ENCODE results near the gene NHSL1. TPM values are rescaled to one million over a fixed set of nuclear protein-coding genes. Genes with fewer than 3 reads are reported as not detected.
A peak's percentile ranks its signal among the peaks of the same experiment; 100 is the strongest.

NHSL1 gene
- total and polyA plus RNA-seq, 7 donors = 0.08 to 2.3 (median 1.2) TPM

GRCh38 chr6:138543657-138544056, 44.4 kb upstream of the NHSL1 start:
- Histone ChIP-seq H3K9me3 (no peaks in the 10 kb centered on the region), H3K4me1 (no peaks in the 10 kb centered on the region), H3K27ac (no peak overlapping the region), H3K27me3 (ENCODE audit: insufficient read depth in 3 of 3, low read length in 2 of 3) (no peaks in the 10 kb centered on the region), H3K4me3 (no peak overlapping the region), H3K36me3 (ENCODE audit: insufficient read depth in 1 of 2, low read depth in 1 of 2) (no peaks in the 10 kb centered on the region)
- no peak for ATAC-seq
- intact Hi-C loops (cut with DNase I) = no loop called here
- no peak for TF ChIP-seq CTCF (IDR thresholded peaks at IDR 0.05)
- 44 to 56% (median 50%) methylated on average over 4 of the region's 4 CpGs for WGBS, 3 donors
- DNase-seq = no peak

GRCh38 chr6:138541823-138542481, 42.7 kb upstream of the NHSL1 start:
- Histone ChIP-seq H3K27me3 (ENCODE audit: insufficient read depth in 3 of 3, low read length in 2 of 3) (no peaks in the 10 kb centered on the region), H3K9me3 (no peaks in the 10 kb centered on the region), H3K4me1 (no peaks in the 10 kb centered on the region), H3K4me3 (no peak overlapping the region), H3K27ac (peak overlapping the region; percentile 32), H3K36me3 (ENCODE audit: insufficient read depth in 1 of 2, low read depth in 1 of 2) (no peaks in the 10 kb centered on the region)
- no peak for DNase-seq
- intact Hi-C loops (cut with DNase I) = no loop called here
- no peak for ATAC-seq
- 72 to 83% (median 76%) methylated on average over 6 of the region's 6 CpGs for WGBS, 3 donors
- no peak for TF ChIP-seq CTCF (IDR thresholded peaks at IDR 0.05)

GRCh38 chr6:138540468-138540867, 41.2 kb upstream of the NHSL1 start:
- intact Hi-C loops (cut with DNase I) = no loop called here
- Histone ChIP-seq H3K27ac (peak overlapping the region; percentile 33), H3K4me1 (no peaks in the 10 kb centered on the region), H3K9me3 (no peaks in the 10 kb centered on the region), H3K36me3 (ENCODE audit: insufficient read depth in 1 of 2, low read depth in 1 of 2) (no peaks in the 10 kb centered on the region), H3K4me3 (no peak overlapping the region), H3K27me3 (ENCODE audit: insufficient read depth in 3 of 3, low read length in 2 of 3) (no peaks in the 10 kb centered on the region)
- no peak for TF ChIP-seq CTCF (IDR thresholded peaks at IDR 0.05)
- WGBS, 3 donors = 36 to 41% (median 36%) methylated on average over 4 of the region's 4 CpGs
- DNase-seq (no peak), ATAC-seq (no peak)

GRCh38 chr6:138539876-138540275, 40.6 kb upstream of the NHSL1 start:
- intact Hi-C loops (cut with DNase I) = no loop called here
- Histone ChIP-seq H3K4me1 (no peaks in the 10 kb centered on the region), H3K9me3 (no peaks in the 10 kb centered on the region), H3K27ac (no peak overlapping the region), H3K36me3 (ENCODE audit: insufficient read depth in 1 of 2, low read depth in 1 of 2) (no peaks in the 10 kb centered on the region), H3K27me3 (ENCODE audit: insufficient read depth in 3 of 3, low read length in 2 of 3) (no peaks in the 10 kb centered on the region), H3K4me3 (no peak overlapping the region)
- 30 to 62% (median 41%) methylated on average over 1 of the region's 1 CpG for WGBS, 3 donors
- no peak for DNase-seq
- TF ChIP-seq CTCF (IDR thresholded peaks at IDR 0.05) = no peak
- ATAC-seq = no peak

Measured in psoas muscle (tissue), 8 donors.